HG03097 (cell line): Measurements from ENCODE around the gene ZNF664.

Experiments used
- ATAC-seq: cut with Tn5 transposase; IDR thresholded peaks from one replicate; pipeline ENCODE4 v1.9.1; 2021; ENCODE audit not compliant: unreplicated experiment, low FRiP score

The ZNF664 gene

GRCh38 chr12:124049451-124050094 lies 76.6 kb downstream of the ZNF664 start:
- ATAC-seq: no peak

- ATAC-seq: no peak
Observed at GRCh38 chr12:124053851-124054250, 80.8 kb downstream of the ZNF664 start.

DNA sequence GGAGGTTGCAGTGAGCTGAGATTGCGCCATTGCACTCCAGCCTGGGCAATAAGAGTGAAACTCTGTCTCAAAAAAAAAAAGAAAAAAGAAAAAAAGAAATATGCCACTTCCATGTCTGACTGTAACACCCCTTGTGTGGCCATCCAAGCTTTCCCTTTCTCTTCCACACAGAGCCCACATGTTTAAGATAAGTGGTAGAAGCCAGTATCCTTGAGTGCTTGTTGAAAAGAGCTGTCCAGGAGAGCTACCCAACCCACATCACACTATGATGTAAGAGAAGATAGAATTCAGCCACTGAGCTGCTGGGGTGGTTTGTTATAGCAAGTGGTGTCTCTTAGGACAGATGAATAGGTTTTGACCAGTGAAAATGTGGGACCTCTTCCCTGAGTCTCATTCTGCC lies 82.1 kb downstream of the ZNF664 start:
- ATAC-seq: no peak

- no peak for ATAC-seq
Observed at GRCh38 chr12:124057691-124058090, 84.7 kb downstream of the ZNF664 start.

DNA sequence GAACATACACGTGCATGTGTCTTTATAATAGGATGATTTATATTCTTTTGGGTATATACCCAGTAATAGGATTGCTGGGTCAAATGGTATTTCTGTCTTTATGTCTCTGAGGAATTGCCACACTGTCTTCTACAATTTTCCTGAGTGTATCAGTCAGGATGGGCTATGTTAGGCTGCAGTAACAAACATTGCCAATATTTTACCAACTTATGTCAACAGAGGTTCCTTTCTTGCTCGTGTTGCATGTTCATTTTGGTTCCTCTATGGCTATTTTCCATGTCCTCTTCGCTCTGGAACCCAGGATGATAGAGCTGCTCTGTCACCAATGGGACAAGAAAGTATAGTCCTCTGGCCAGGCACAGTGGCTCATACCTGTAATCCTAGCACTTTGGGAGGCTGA lies 86.7 kb downstream of the ZNF664 start:
- no peak for ATAC-seq
